GM19099 (cell line): ENCODE measurements around the gene ADM.

Source experiments
- POLR2A ChIP-seq: IDR thresholded peaks from 3 replicates; pipeline ENCODE4 v1.6.1; 2011; ENCODE audit warnings: low read depth; ENCODE audit not compliant: insufficient read length; ENCODE audit errors: extremely low read depth

ADM gene

GRCh38 chr11:10302744-10303557, 1.9 kb upstream of the ADM start:
- peak; percentile 33 for TF ChIP-seq POLR2A

- TF ChIP-seq POLR2A, result no peak
Measured at GRCh38 chr11:10303558-10304363, 1.1 kb upstream of the ADM start.

- TF ChIP-seq POLR2A, result no peak
Measured at GRCh38 chr11:10305262-10305963, 540 bp downstream of the ADM start.

- TF ChIP-seq POLR2A, result no peak
Measured at GRCh38 chr11:10305964-10306918, 1.4 kb downstream of the ADM start.

GRCh38 chr11:10307022-10307399, 2.1 kb downstream of the ADM start:
- TF ChIP-seq POLR2A, result no peak

GRCh38 chr11:10307400-10308200, 2.7 kb downstream of the ADM start:
- no peak for TF ChIP-seq POLR2A

GRCh38 chr11:10308201-10308954, 3.5 kb downstream of the ADM start:
- TF ChIP-seq POLR2A, result no peak

- TF ChIP-seq POLR2A, result no peak
Measured at GRCh38 chr11:10309163-10310093, 4.6 kb downstream of the ADM start.

GRCh38 chr11:10310301-10310841, 5.5 kb downstream of the ADM start:
- TF ChIP-seq POLR2A, result no peak

GRCh38 chr11:10311802-10312201, 6.9 kb downstream of the ADM start:
- no peak for TF ChIP-seq POLR2A

GRCh38 chr11:10314199-10315072, 9.6 kb downstream of the ADM start:
- no peak for TF ChIP-seq POLR2A
